SK-MEL-5 (cell line): ENCODE results near the gene RNGTT. TPM values are rescaled to one million over a fixed set of nuclear protein-coding genes. Genes with fewer than 3 reads are reported as not detected.
A peak's percentile ranks its signal among the peaks of the same experiment; 100 is the strongest.

Experiments used
- DNase-seq: peaks from one replicate; pipeline ENCODE4 v3.0.0-alpha.2; 2016; ENCODE audit warnings: low read depth, low spot score
- in situ Hi-C: cut with HindIII; loops from 2 replicates; pipeline ENCODE4 v1.10.0; 2016; ENCODE audit warnings: low sequenced_read_pairs, high pct_unique_total_duplicates, low pct_unique_long_range_greater_than_20kb
- total RNA-seq: library from RNA; depleted of rRNA; stranded (reverse); fragments of >200 nt; shearing (Covaris generic); gene quantifications from 2 replicates; pipeline ENCODE4 v1.2.3, GENCODE V29; 2014

Gene RNGTT
- total RNA-seq, 1 experiment from 2014 or later: 22.4 TPM

DNA sequence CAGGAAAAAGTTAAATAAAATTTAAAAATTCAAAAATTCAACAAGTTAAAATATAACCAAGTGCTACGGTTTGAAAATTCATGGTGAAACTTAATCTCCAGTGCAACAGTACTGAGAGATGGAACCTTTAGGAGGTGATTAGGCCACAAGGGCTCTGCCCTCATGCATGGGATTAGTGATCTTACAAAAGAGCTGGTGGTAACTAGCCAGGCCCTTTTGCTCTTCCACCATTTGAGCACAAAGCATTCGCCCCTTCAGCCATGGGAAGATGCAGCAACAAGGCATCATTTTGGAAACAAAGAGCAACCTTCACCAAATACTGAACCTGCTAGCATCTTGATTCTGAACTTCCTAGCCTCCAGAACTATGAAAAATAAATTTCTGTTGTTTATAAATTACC is 80.9 kb downstream of the RNGTT start:
- in situ Hi-C loops: no loop called here
- no peak for DNase-seq

DNA sequence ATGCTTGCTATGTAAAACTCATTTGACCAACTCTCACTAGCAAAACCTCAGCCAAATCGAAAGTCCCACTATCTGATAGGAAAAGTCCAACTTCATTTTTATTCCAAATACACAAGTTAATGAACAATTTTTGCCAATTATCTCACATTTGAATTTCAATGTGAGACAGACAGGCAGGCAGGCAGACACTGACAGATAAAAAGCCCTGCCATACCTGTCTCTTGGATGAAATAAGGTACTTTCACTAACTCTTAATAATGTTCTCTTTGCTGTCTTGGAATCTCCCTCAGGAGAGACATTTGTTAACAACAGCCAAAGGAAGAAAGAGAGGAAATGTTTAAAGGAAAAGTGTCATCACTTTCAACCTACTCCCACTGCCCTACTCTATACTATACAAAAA is 82.0 kb downstream of the RNGTT start:
- in situ Hi-C loops: no loop called here
- no peak for DNase-seq

DNA sequence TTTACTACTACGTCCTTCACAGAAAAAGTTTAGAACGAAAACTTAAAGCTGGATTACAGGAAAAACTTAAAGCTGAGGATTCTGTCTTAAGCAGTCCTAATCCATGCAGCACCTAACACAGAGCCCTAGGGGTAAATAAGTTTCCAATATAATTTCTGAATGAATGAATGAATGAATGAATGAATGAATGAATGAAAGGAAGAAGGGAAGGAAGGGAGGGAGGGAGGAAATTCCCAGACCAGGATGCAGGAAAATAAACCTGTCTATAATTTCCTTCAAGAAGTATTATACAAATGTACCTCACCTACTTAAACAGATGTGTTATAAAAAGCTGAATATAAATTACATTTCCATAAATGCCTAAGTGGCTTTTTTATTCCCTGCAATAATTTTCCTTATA is 83.4 kb downstream of the RNGTT start:
- in situ Hi-C loops: no loop called here
- no peak for DNase-seq

DNA sequence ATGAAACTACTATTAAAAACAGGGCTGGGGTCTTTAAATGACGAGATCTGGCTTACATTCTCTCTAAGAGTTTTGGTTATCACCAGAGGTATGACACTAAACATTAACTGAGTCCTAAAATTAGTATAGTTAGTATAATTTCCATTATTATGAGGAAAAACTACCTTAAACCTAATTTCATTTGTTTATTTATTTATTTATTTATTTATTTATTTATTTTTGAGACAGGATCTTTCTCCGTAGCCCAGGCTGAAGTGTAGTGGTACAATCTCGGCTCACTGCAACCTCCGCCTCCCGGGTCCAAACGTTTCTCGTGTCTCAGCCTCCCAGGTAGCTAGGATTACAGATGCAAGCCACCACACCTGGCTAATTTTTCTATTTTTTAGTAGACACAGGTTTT is 85.5 kb downstream of the RNGTT start:
- in situ Hi-C loops: no loop called here
- no peak for DNase-seq

DNA sequence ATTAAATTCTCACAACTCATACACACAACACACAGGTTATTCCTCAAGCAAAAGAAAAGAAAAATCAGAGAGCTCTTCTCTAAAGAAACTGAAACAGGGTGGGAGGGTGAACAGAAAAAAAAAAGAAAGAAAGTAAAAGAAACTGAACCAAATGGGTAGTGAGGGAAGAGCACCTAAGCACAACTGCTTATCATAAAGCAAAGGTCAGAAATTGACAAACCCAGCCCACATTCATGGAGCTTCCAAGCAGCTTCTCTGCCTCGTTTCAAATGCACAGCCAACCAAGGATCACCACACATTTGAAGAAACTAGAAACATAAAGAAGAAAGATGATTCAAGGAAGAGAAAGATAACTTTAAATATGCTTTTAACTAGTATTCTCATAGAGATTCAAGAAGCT is 90.5 kb downstream of the RNGTT start:
- DNase-seq: no peak
- in situ Hi-C loops: no loop called here

DNA sequence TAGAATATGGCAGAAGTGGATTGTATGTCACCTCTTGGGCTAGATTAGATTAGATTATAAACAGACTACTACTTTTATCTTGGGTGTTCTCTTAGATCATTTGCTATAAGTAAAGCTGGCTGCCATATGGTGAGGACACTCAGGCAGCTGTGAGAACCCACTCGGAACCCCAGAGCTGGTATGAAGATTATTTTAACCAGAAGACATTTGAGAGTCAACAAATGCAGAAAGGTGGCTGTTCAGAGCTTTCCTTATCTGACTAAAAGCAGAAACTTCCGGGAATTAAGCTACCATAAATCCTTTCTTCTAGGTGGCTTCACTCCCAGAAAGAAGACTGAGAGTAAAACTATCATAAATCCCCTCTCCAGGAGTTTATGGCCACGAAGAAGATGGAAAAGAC is 91.9 kb downstream of the RNGTT start:
- DNase-seq: no peak
- in situ Hi-C loops: no loop called here

DNA sequence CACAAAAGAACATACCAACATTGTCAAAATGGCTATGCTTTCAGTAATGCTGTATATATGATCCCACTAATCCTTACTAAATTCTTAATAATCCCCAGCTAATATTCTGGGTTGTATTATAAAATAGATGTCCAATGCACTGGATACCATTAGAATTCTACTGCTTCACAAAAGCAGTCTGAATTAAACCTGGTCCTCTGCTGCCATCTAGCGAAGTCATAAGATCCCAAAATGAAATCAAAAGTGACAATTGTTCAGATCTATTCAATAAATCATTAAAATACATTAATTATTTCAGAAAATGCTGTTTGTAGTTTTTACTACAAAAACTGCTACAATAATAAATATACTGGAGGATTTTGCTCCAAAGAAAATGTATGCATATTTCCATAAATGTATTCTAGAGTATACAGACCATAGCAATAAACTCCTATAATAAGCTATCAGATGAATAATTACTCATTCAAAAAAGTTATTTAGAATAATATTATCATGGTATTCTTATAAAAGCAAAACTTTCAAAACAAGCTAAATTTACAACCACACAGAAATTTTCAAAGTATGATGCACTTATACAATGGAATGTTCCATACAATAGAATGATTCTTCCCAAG is 92.6 kb downstream of the RNGTT start:
- in situ Hi-C loops: no loop called here
- peak; percentile 73 for DNase-seq

DNA sequence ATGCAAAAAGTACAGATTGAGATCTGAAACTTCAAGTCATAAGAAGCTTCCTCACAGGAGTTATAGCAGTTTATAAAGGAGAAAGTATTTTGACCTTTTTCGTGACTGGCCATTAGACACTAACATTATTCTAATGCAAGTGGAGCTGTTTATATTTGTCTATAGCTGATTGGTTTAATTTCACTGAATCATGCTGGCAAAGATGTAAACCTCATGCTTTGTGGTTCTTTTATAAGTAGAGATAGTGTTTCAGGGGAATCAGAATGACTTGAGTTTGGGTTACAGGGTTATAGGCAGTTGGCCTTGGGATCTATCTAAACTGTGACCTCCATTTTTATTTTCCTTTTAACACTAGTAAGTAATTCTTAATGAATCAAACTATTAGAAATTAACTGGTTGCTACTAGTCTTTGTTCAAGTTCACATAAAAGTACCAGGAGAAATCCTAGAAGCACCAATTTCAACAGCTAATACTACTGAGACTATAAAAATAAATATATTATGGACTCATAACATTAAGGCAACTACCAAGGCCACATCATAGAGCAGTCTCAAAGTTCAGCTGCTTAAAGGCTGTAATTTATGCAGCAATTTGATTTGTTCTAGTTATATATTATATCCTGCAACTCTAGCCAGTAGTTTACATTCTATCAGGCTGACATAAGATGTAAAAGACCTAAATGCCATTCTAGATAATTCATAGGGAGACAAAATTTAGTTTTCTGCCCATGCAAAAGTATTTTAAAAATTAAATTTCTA is 94.0 kb downstream of the RNGTT start:
- peak; percentile 40 for DNase-seq
- in situ Hi-C loops: no loop called here

DNA sequence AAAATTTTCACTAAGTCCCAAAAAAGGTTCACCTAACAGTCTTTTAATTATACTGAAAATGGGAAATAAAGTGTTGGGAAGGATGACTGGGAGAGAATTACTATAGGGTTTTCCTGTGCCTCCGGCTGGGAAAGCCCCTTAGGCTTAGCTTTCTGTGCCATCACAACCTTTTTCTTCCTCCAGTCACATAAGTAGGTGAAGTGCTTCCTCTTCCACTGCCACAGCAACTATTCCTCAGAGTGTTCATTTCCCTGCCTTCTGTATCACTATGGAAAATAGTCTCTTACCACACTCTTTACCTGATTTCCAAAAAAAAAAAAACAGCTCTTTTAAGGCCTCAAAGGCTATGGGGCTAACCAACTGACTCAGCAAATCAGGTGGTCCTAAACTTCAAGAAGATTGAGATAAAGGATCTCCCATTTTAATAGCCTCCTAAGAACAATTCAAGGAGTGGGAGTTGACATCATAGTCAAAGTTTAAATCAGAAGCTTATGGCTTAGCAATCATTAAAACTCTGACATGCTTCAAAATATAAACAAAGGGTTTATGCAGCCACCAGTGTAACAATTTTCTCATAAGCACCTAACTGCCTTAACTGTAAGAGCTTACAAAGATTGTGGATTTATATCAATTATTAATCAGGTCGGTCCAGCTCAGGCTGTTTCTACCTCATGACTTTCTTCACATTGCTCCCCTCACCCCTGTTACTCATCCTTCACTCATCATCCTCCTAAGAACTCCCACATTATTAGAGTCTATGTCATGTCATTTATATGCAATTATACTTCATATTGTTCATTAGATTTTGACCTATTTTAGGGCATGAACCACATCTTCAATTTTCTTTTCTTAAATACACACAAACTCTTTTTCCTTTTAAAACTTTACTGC is 95.3 kb downstream of the RNGTT start:
- no peak for DNase-seq
- in situ Hi-C loops: no loop called here

DNA sequence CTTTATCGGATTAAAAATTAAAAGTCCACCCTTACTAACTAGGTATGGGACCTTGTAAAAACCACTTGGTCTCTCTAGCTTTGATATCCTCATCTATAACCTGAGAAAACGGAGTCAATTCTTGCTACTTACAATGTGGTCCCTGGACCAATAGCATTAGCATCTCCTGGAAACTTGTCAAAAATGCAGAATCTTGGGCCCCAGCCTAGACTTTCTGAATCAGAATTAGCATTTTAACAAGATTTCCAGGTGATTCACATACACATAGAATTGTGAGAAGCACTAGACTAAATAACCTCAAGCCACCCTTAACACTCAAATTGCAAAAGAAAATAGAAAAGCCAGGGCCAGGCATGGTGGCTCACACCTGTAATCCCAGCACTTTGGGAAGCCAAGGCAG is 96.6 kb downstream of the RNGTT start:
- in situ Hi-C loops: no loop called here
- no peak for DNase-seq

DNA sequence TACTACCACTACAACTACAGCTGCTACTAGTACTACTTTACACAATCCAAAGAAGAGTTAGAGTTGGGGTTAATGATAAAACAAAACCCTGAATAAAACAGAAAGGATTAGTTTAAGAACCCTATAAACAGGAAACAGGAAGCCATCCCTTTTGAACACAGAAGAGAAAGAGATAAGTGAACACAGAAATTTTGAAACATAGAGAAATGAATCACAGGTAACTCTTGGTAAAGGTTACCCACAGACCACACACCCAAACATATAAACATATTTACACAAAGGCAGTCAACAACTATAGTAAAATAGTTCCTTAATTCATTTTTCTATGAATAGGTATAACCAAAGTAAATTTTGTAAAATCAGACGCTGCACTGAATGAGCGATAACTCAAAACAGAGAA is 98.1 kb downstream of the RNGTT start:
- DNase-seq: no peak
- in situ Hi-C loops: no loop called here

DNA sequence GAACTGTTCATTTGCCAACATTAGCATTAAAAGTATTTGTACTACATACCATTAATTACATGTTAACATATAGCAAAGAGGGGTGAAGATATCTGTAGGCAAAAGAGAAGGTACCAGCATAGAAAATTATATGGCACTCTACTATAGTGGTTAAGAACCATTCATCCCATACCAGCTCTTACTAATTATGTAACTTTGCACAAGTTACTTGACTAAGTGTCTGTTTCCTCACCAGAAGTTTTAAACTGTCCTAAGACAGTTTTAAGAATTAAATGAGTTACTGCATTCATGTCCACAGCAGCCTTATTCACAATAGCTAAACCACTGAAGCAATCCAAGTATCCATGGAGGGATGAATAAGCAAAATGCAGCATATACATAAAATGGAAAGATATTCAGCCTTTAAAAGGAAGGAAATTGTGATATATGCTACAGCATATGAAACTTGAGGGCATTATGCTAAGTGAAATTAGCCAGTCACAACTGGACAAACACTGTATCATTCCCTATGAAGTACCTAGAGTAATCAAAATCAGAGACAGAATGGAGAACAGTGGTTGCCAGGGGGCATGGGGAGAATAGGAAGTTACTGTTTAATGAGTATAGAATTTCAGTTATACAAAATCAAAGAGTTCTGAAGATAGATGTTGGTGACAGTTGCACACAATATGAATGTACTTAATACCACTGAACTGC is 98.9 kb downstream of the RNGTT start:
- DNase-seq: no peak
- in situ Hi-C loops: no loop called here

DNA sequence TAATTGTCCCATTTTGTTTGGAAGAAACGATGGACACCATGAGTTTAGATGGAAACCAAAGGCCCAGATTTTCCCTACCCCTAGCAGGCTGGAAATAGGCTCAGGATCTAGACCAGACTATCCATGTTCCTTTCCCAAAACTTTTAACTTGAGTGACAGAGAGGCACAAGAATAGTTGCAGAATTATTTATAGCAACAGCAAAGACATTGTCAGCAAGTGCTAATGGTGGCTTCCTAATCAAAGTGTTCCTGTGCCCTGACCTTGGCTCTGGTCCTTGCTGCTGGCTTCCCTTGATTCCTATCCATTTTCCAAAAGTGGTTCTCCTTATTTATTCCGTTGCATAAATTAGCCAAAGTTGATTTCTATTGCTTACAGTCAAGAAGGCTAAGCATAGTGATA is 103.1 kb downstream of the RNGTT start:
- in situ Hi-C loops: no loop called here
- DNase-seq: no peak

DNA sequence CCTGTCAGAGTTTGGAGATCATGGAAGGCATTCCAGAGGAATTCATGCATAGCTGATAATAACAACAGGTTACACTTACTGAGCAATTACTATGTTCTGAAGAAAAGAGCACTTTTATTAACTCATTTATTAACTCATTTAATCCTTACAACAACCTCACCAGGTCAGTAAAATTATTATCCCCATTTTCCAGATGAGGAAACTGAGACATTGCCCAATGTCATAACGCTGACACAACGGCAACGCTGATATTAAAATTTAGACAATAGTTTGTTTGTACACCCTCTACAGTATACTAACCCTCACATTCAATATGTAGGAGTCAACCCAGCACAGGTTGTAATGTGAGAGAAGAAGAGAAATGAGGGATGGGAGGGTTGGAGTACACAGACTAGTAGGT is 105.0 kb downstream of the RNGTT start:
- no peak for DNase-seq
- in situ Hi-C loops: no loop called here

DNA sequence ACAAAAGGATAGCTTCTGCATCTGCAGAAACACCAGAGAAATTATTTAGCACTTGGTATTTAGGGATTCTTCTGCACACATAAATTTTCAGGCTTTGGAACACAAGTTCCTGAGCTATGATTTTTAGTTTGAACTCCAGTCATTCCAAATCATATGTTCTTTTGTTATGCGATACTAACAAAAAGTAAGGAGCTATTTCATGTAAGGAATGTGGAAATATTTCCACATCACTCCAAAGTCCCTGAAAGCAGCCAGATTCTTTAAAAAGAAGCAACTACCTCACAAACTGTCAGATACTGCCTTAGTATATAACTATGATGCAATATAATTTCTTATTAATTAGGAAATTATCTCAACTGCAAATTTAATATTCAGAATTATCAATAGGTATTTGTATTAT is 106.9 kb downstream of the RNGTT start:
- in situ Hi-C loops: no loop called here
- no peak for DNase-seq

DNA sequence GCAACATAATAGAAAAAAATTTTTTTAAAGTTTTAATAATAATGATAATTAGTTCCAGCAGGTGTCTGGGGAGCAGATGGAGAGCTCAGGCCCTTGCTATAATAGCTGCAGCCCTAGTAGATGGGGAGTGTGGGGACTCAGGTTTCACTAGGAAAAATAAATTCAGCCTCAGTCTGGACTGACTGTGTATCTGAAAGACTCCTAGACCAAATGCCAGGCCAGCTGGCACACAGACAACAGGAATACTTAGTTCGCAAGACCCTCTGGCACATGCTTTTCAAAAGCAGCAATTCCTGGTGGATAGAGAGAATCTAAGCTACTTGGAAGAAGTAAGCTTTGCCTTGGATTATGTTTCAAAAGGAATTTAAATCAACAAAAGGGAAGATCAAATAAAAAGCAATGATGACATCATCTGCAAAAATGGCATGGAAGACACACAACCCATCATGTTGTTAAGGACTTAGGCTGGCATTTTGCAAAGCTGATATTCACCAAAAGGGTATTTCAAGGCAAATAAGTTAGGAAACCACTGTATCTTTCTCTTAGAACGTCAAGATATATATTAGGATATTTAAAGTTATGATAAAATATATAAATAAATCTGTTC is 107.8 kb downstream of the RNGTT start:
- in situ Hi-C loops: no loop called here
- no peak for DNase-seq

DNA sequence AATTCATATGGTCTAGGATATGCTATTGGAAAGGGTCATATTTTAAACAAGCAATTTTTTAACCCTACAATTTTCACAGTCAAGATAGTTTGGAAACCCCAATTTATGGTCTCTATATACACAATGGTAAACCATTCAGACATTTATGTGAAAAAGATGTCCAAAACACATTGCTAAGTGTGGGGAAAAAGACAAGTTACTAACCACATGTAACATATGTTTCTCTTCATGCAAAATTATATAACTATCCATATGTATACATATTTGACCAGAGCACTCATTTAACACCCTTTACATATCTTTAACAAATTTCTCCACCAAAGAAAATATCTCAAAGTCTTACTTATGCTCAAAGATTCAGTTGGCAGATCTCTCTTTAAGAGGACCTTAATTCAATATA is 110.6 kb downstream of the RNGTT start:
- no peak for DNase-seq
- in situ Hi-C loops: no loop called here

DNA sequence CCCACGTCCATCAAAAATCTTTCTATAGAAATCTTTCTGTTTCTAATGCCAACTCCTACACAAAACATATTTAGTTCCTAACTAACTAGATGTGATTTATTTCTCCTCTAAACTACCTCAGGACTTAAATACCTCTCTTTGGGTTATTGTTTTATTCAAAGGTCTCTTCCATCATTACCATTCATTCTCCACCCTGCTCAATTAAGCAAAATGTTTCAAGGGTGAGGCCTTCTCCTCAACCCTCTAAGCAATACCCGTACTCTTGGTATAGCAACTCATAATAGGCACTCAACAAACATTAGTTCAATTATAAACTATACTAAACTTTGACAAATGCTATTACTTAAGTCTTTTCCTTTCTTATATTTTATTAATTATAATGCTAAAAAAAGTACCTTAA is 111.4 kb downstream of the RNGTT start:
- in situ Hi-C loops: no loop called here
- no peak for DNase-seq
